Esophagus (tissue), 2 donors: ENCODE results near the gene FANCE. TPM values are rescaled to one million over a fixed set of nuclear protein-coding genes. Genes with fewer than 3 reads are reported as not detected.

Source experiments
- H3K27ac ChIP-seq, 2 donors: one replicate each; pipeline ENCODE4 v1.5.1; 2013; ENCODE audit warnings: low read depth in 2 of 2, mild to moderate bottlenecking in 2 of 2, inconsistent platforms in 1 of 2, low read length in 1 of 2, moderate library complexity in 1 of 2
- H3K27me3 ChIP-seq, 2 donors: one replicate each; pipeline ENCODE4 v1.6.1; 2013; ENCODE audit warnings: low read length in 2 of 2, control low read depth in 1 of 2, mild to moderate bottlenecking in 1 of 2; ENCODE audit not compliant: insufficient read depth in 2 of 2, control insufficient read depth in 1 of 2
- H3K36me3 ChIP-seq, 2 donors: one replicate each; pipeline ENCODE4 v1.6.1; 2013; ENCODE audit warnings: low read length in 1 of 2; ENCODE audit not compliant: control insufficient read depth in 2 of 2, insufficient read depth in 2 of 2
- H3K4me1 ChIP-seq, 2 donors: one replicate each; pipeline ENCODE4 v1.6.1; 2013; ENCODE audit warnings: low read length in 1 of 2; ENCODE audit not compliant: control insufficient read depth in 2 of 2, insufficient read depth in 2 of 2
- H3K4me3 ChIP-seq, 2 donors: one replicate each; pipeline ENCODE4 v1.5.1; 2013; ENCODE audit warnings: low read length in 2 of 2, mild to moderate bottlenecking in 2 of 2, low read depth in 1 of 2, moderate library complexity in 1 of 2
- H3K9me3 ChIP-seq, 2 donors: one replicate each; pipeline ENCODE4 v1.6.1; 2013; ENCODE audit warnings: mild to moderate bottlenecking in 2 of 2, low read depth in 1 of 2, low read length in 1 of 2, moderate library complexity in 1 of 2; ENCODE audit not compliant: control insufficient read depth in 2 of 2, insufficient read depth in 1 of 2
- WGBS, 2 donors: extraction: QIAGEN DNeasy Blood & Tissue Kit; methylation state at CpG; one replicate each; pipeline ENCODE4 v1.1.7; 2013; 5-methylcytosine and 5-hydroxymethylcytosine counted together
- polyA plus RNA-seq, 2 donors: library from polyadenylated mRNA; stranded (reverse); fragments of 200-250 nt; gene quantifications; one replicate each; pipeline ENCODE4 v1.2.3, GENCODE V29; 2013
- donor health status: healthy with polysubstance abuse.
- donor health status: Bipolar disorder and iron deficiency.

The FANCE gene
- polyA plus RNA-seq, 2 donors = 4.6 to 6.3 TPM

GRCh38 chr6:35441642-35442041 is 10.5 kb upstream of the FANCE start:
- H3K4me3 ChIP-seq = no peak overlapping the region
- H3K27ac ChIP-seq = no peak overlapping the region
- H3K9me3 ChIP-seq = no peaks in the 10 kb centered on the region
- 93 to 94% methylated on average over 4 of the region's 4 CpGs for WGBS, 2 donors
- H3K36me3 ChIP-seq = no peaks in the 10 kb centered on the region
- H3K4me1 ChIP-seq = peaks cover 0 to 4% of the 10 kb centered on the region in 2 donors
- H3K27me3 ChIP-seq = no peaks in the 10 kb centered on the region

DNA sequence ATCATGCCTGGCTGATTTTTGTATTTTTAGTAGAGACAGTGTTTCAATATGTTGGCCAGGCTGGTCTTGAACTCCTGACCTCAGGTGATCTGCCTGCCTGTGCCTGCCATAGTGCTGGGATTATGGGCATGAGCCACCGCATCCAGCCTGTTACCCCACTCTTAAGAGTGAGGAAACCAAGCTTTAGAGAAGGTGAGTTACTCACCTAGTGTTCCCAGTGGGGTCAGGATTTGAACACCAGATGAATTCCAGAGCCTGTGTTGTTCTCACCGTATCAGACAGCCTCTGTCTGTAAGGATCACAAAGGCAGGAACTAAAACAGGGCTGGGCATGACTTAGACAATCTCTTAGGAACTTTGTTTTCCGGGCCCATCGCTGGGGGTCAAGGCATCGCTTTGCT is 9.4 kb upstream of the FANCE start:
- H3K4me1 ChIP-seq = peaks cover 0 to 4% of the 10 kb centered on the region in 2 donors
- H3K27me3 ChIP-seq = no peaks in the 10 kb centered on the region
- H3K9me3 ChIP-seq = no peaks in the 10 kb centered on the region
- H3K36me3 ChIP-seq = no peaks in the 10 kb centered on the region
- no peak overlapping the region for H3K4me3 ChIP-seq
- no peak overlapping the region for H3K27ac ChIP-seq
- WGBS, 2 donors = 56 to 65% methylated on average over 5 of the region's 5 CpGs

GRCh38 chr6:35443341-35444030 is 8.7 kb upstream of the FANCE start:
- Histone ChIP-seq H3K4me1 (peaks cover 0 to 4% of the 10 kb centered on the region in 2 donors), H3K4me3 (no peak overlapping the region), H3K27me3 (no peaks in the 10 kb centered on the region), H3K27ac (peak overlapping the region in 1 of 2 donors; percentile 15), H3K9me3 (no peaks in the 10 kb centered on the region), H3K36me3 (no peaks in the 10 kb centered on the region)
- WGBS, 2 donors = 54 to 74% methylated on average over 9 of the region's 9 CpGs

DNA sequence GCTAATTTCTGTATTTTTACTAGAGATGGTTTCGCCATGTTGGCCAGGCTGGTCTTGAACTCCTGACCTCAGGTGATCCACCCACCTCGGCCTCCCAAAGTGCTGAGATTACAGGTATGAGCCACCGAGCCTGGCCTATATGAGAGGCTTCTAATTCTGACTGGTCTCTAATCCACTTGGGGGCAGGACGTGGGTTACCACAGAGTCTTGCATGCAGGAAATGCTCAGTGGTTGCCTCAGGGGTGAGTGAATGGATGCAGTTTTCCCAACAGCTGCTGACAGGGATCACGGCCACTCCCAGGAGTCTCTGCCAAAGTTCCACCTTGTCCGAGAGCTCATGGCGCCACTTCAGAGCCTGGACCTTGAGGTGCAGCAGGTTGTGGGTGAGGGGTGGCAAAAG is 6.4 kb upstream of the FANCE start:
- H3K27ac ChIP-seq = no peak overlapping the region
- no peak overlapping the region for H3K4me3 ChIP-seq
- WGBS, 2 donors = 64 to 67% methylated on average over 7 of the region's 7 CpGs
- no peaks in the 10 kb centered on the region for H3K27me3 ChIP-seq
- peaks cover 0 to 4% of the 10 kb centered on the region in 2 donors for H3K4me1 ChIP-seq
- H3K36me3 ChIP-seq = no peaks in the 10 kb centered on the region
- no peaks in the 10 kb centered on the region for H3K9me3 ChIP-seq

DNA sequence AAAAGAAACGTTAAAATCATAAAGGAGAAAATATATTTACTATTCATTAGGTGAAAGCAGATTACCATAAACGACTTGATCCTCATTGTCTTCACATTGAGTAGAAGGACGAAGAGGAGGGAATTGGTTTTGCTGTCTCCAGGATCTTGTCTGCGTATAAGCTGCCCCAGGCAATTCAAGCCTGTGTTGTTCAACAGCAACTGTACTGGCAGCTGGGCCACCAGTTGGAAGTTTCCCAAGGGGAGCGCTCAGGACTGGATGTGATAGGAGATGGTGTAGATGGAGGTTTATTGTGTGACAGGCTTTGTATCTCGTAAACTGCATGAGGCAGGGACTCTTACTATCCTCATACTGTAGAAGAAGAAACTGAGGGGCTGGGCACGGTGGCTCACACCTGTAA is 3.9 kb upstream of the FANCE start:
- Histone ChIP-seq H3K4me3 (no peak overlapping the region), H3K27me3 (no peaks in the 10 kb centered on the region), H3K27ac (no peak overlapping the region), H3K9me3 (no peaks in the 10 kb centered on the region), H3K36me3 (no peaks in the 10 kb centered on the region), H3K4me1 (peaks cover 0 to 3% of the 10 kb centered on the region in 2 donors)
- 52 to 64% methylated on average over 7 of the region's 7 CpGs for WGBS, 2 donors

GRCh38 chr6:35449287-35449881 is 2.8 kb upstream of the FANCE start:
- no peaks in the 10 kb centered on the region for H3K36me3 ChIP-seq
- no peak overlapping the region for H3K4me3 ChIP-seq
- no peaks in the 10 kb centered on the region for H3K4me1 ChIP-seq
- 25 to 31% methylated on average over 14 of the region's 14 CpGs for WGBS, 2 donors
- H3K27ac ChIP-seq = no peak overlapping the region
- no peaks in the 10 kb centered on the region for H3K9me3 ChIP-seq
- H3K27me3 ChIP-seq = no peaks in the 10 kb centered on the region

DNA sequence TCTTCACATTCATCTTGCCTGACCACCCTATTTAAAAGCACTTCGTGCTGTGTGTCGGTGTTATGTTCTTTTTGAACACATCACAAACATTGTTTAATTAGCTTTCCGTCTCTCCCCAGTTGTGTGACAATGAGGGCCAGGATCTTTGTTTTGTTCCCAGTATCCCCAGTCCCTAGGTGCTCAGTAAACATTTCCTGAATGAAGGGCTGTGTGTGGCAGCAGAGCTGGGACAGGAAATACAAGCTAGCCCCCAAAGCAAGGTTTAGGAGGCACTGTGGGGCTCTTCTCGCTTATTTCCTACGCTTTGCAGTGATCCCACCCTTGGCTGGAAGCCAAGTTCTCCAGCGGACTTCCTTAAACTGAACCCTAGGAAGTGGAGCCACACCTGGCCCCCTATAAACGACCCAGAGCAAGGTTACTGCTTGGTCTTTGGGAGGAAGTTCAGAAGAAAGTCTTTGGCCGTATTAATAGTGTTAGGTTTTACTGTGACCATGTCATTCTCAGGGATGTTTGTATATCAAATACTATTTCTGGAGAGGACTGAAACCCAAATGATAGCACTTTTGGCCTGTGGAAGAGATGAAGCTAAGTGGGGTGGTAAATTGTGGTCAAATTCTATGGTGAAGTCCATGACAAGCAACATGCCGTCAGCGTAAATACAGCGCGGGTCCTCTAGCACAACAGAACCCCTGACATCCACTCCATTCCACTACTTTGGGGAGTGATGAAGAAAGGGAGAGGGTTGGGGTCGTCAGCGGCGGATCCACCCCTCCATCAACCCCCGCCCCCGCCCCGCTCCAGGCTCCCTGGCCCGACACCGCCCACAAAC is 570 bp upstream of the FANCE start:
- no peaks in the 10 kb centered on the region for H3K9me3 ChIP-seq
- peaks cover 0 to 4% of the 10 kb centered on the region in 2 donors for H3K36me3 ChIP-seq
- H3K4me3 ChIP-seq = peak overlapping the region in 1 of 2 donors; percentile 71
- H3K4me1 ChIP-seq = no peaks in the 10 kb centered on the region
- 11 to 13% methylated on average over 18 to 20 of the region's 20 CpGs for WGBS, 2 donors
- no peaks in the 10 kb centered on the region for H3K27me3 ChIP-seq
- H3K27ac ChIP-seq = peak overlapping the region in 1 of 2 donors; percentile 79

DNA sequence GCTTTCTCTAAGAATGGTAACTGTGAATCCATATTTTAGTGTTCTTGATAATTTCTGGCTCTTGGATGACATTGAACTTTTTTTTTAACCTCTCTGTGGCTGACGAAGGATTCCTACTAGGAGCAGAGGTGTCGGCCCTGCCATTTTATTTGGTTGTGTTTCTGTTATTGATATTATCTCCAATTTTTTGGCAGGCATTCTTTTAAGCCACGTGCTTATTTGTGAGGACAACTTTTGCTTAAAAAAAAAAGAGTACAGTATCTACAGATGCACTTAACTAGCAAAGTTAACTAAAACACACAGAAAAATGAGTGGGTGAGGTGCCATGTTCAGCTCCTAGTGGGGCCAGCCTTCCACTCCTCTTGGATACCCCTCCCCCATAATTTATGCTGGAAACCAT is 1.1 kb downstream of the FANCE start:
- Histone ChIP-seq H3K4me3 (peak overlapping the region in 1 of 2 donors; percentile 75), H3K27ac (no peak overlapping the region), H3K36me3 (peaks cover 0 to 12% of the 10 kb centered on the region in 2 donors), H3K27me3 (no peaks in the 10 kb centered on the region), H3K4me1 (no peaks in the 10 kb centered on the region), H3K9me3 (no peaks in the 10 kb centered on the region)
- 19% methylated on average over 3 of the region's 3 CpGs for WGBS, 2 donors

DNA sequence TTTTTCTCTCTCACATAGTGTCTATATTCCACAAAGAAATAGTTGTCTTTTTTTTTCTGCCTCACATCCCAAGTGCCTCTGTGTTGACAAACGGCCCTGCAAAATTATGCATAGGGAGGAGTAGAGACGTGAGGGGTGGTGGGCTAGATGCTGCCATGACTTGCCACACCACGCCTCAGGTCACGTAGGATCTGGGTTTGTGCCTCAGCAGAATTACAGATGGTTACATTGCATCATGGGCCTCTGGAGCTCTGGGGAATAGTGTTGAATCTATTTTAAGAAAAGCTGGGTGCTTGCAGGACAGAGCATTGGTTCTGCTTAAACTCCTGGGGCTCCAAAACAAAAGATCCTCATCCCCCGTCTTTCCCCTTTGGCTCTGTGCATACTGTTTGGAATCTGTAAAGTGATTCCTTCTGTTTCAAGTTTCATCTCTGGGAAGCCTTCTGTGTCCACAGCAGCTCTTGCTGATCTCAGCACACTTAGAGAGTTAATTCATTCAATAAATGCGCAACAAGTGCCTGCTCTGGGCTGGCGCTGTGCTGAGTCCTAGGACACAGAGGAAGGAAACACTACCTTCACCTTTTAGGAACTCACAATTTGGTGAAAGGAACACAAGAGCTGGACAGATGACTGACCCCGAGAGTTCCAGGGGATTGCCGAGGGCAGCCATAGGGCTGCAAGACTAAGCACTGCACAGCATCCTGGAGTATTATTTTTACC is 2.4 kb downstream of the FANCE start:
- Histone ChIP-seq H3K36me3 (peaks cover 0 to 18% of the 10 kb centered on the region in 2 donors), H3K4me1 (no peaks in the 10 kb centered on the region), H3K9me3 (no peaks in the 10 kb centered on the region), H3K27ac (peak overlapping the region; percentile 42 to 80), H3K27me3 (no peaks in the 10 kb centered on the region), H3K4me3 (no peak overlapping the region)
- 63 to 80% methylated on average over 9 of the region's 9 CpGs for WGBS, 2 donors
